Colonic mucosa (tissue), 4 donors: ENCODE data around the gene ACOXL. TPM values are rescaled to one million over a fixed set of nuclear protein-coding genes. Genes with fewer than 3 reads are reported as not detected.

Experiments
- DNase-seq: peaks from one replicate; pipeline ENCODE4 v3.0.0-alpha.2; 2020
- H3K27ac ChIP-seq: fragments of 200-600 bp; one replicate; pipeline ENCODE4 v1.8.0; 2021
- H3K27me3 ChIP-seq: fragments of 200-600 bp; one replicate; pipeline ENCODE4 v1.8.0; 2021
- H3K36me3 ChIP-seq: fragments of 200-600 bp; one replicate; pipeline ENCODE4 v1.8.0; 2021
- H3K4me1 ChIP-seq: fragments of 200-600 bp; one replicate; pipeline ENCODE4 v1.8.0; 2021; ENCODE audit warnings: mild to moderate bottlenecking
- H3K4me3 ChIP-seq: fragments of 200-600 bp; one replicate; pipeline ENCODE4 v1.8.0; 2021
- H3K9ac ChIP-seq, 2 donors: one replicate each; pipeline ENCODE4 v1.7.0; 2013; ENCODE audit warnings: control low read depth in 2 of 2, low read depth in 2 of 2, low read length in 2 of 2
- H3K9me3 ChIP-seq: fragments of 200-600 bp; one replicate; pipeline ENCODE4 v1.8.0; 2021
- CTCF ChIP-seq: fragments of 200-600 bp; IDR thresholded peaks from one replicate; pipeline ENCODE4 v1.8.0; 2022; ENCODE audit warnings: antibody characterized with exemption, mild to moderate bottlenecking
- intact Hi-C: fragments of 100-400 bp; cut with DNase I; formaldehyde crosslinking; loops from one replicate; pipeline ENCODE4 v1.14.1; 2022
- total RNA-seq, 2 donors: library from RNA; stranded (reverse); fragmentation: NEBNext Ultra II Directional in 1 of 2; extraction: Animal tissue kit (Norgen Biotek cat#: 25700) in 1 of 2; gene quantifications; one replicate each; pipeline ENCODE4 v1.2.1, GENCODE V29; 2021
- donor health status: healthy.
- donor health status: DM: no; HTN: no; CAD: no.
- donor health status: DM: no; HTN: no; CAD: no.

ACOXL gene
- total RNA-seq, 2 donors from 2014 or later = 0.32 to 0.82 TPM

- Histone ChIP-seq H3K9ac (no peak overlapping the region), H3K27me3 (no peaks in the 10 kb centered on the region), H3K4me1 (no peaks in the 10 kb centered on the region), H3K27ac (no peak overlapping the region), H3K4me3 (no peak overlapping the region), H3K9me3 (no peaks in the 10 kb centered on the region), H3K36me3 (no peaks in the 10 kb centered on the region)
- intact Hi-C loops = no loop called here
- no peak for DNase-seq
- no peak for TF ChIP-seq CTCF
These were observed 149.5 kb downstream of the ACOXL start for GRCh38 chr2:110881908-110882307.

GRCh38 chr2:110883406-110883805 is 151.0 kb downstream of the ACOXL start:
- Histone ChIP-seq H3K4me3 (no peak overlapping the region), H3K9me3 (no peaks in the 10 kb centered on the region), H3K27me3 (no peaks in the 10 kb centered on the region), H3K9ac (no peak overlapping the region), H3K27ac (no peak overlapping the region), H3K36me3 (no peaks in the 10 kb centered on the region), H3K4me1 (no peaks in the 10 kb centered on the region)
- no peak for TF ChIP-seq CTCF
- intact Hi-C loops = no loop called here
- no peak for DNase-seq

GRCh38 chr2:110885256-110885655 is 152.9 kb downstream of the ACOXL start:
- H3K4me3 ChIP-seq = no peak overlapping the region
- H3K27me3 ChIP-seq = no peaks in the 10 kb centered on the region
- no peak for TF ChIP-seq CTCF
- intact Hi-C loops = no loop called here
- H3K9me3 ChIP-seq = no peaks in the 10 kb centered on the region
- no peak overlapping the region for H3K9ac ChIP-seq
- DNase-seq = no peak
- no peak overlapping the region for H3K27ac ChIP-seq
- H3K4me1 ChIP-seq = no peaks in the 10 kb centered on the region
- H3K36me3 ChIP-seq = no peaks in the 10 kb centered on the region

GRCh38 chr2:110886826-110887573 is 154.6 kb downstream of the ACOXL start:
- Histone ChIP-seq H3K9ac (no peak overlapping the region), H3K27ac (no peak overlapping the region), H3K27me3 (no peaks in the 10 kb centered on the region), H3K4me3 (no peak overlapping the region), H3K36me3 (no peaks in the 10 kb centered on the region), H3K9me3 (no peaks in the 10 kb centered on the region), H3K4me1 (no peaks in the 10 kb centered on the region)
- intact Hi-C loops = no loop called here
- no peak for DNase-seq
- no peak for TF ChIP-seq CTCF

GRCh38 chr2:110888411-110888810 is 156.0 kb downstream of the ACOXL start:
- H3K9me3 ChIP-seq = no peaks in the 10 kb centered on the region
- intact Hi-C loops = no loop called here

More at GRCh38 chr2:110888411-110888810, 156.0 kb downstream of the ACOXL start:
- Histone ChIP-seq H3K4me3 (no peak overlapping the region), H3K9ac (no peak overlapping the region), H3K4me1 (no peaks in the 10 kb centered on the region), H3K27me3 (no peaks in the 10 kb centered on the region), H3K27ac (no peak overlapping the region), H3K36me3 (no peaks in the 10 kb centered on the region)
- no peak for TF ChIP-seq CTCF
- DNase-seq = no peak
